SK-N-SH (cell line): Measurements from ENCODE around the gene PRDX1. TPM values are rescaled to one million over a fixed set of nuclear protein-coding genes. Genes with fewer than 3 reads are reported as not detected.
"Not testable (repeated sequence)": the region's sequence is repeated elsewhere in the genome, so short reads cannot be mapped to it uniquely, and the experiment has no call there.

Experiments used
- CTCF ChIA-PET: fragments of 300-600, 350-600 bp; formaldehyde crosslinking; extraction: SDS; loops from one replicate; lab custom pipeline; 2021; lab: Yijun Ruan, JAX
- POLR2A ChIA-PET: fragments of 350-600 bp; sonication (Branson Sonifier 250); formaldehyde crosslinking; extraction: SDS; loops from one replicate; lab custom pipeline; 2020; ENCODE audit warnings: antibody characterized with exemption, inconsistent platforms; lab: Yijun Ruan, JAX
- DNase-seq: peaks from one replicate; pipeline ENCODE4 v3.0.0; 2012
- H2AFZ ChIP-seq: fragments of 200-600 bp; sonication (generic); 2 replicates; pipeline ENCODE4 v1.8.1; 2016; ENCODE audit warnings: antibody characterized with exemption, mild to moderate bottlenecking, low read depth
- H3F3A ChIP-seq: fragments of 200-600 bp; sonication (generic); replicated peaks from 2 replicates; pipeline ENCODE3; 2016; ENCODE audit warnings: antibody characterized with exemption, mild to moderate bottlenecking; ENCODE audit not compliant: insufficient read depth
- H3K27ac ChIP-seq, 2 experiments: fragments of 200-500 bp in 1 of 2; fragments of 200-600 bp in 1 of 2; sonication (Bioruptor generic) in 1 of 2; sonication (generic), shearing (Covaris generic) in 1 of 2; 2 replicates each; pipeline versions ENCODE4 v1.5.1 to v1.6.1; 2014 to 2016; ENCODE audit warnings: low read depth in 2 of 2, inconsistent platforms in 1 of 2, low read length in 1 of 2, mild to moderate bottlenecking in 1 of 2, mixed read lengths in 1 of 2
- H3K27me3 ChIP-seq: fragments of 200-600 bp; sonication (generic), shearing (Covaris generic); 2 replicates; pipeline ENCODE4 v1.6.1; 2016; ENCODE audit warnings: mixed run types; ENCODE audit not compliant: insufficient read depth
- H3K36me3 ChIP-seq, 2 experiments: fragments of 200-500 bp in 1 of 2; fragments of 200-600 bp in 1 of 2; sonication (Bioruptor generic) in 1 of 2; sonication (generic) in 1 of 2; replicated peaks in 1 of 2; 2 replicates each; pipeline versions ENCODE3 to v1.5.1; 2014 to 2016; ENCODE audit warnings: low read length in 1 of 2, mild to moderate bottlenecking in 1 of 2; ENCODE audit not compliant: insufficient read depth in 2 of 2, control insufficient read depth in 1 of 2
- H3K4me1 ChIP-seq, 2 experiments: fragments of 200-500 bp in 1 of 2; fragments of 200-600 bp in 1 of 2; sonication (Bioruptor generic) in 1 of 2; sonication (generic), shearing (Covaris generic) in 1 of 2; 2 replicates each; pipeline versions ENCODE4 v1.5.1 to v1.6.1; 2014 to 2016; ENCODE audit warnings: low read depth in 1 of 2, low read length in 1 of 2, mixed run types in 1 of 2; ENCODE audit not compliant: insufficient read depth in 2 of 2, control insufficient read depth in 1 of 2
- H3K4me2 ChIP-seq: fragments of 200-600 bp; sonication (generic), shearing (Covaris generic); 2 replicates; pipeline ENCODE4 v1.6.1; 2017; ENCODE audit warnings: mixed run types
- H3K4me3 ChIP-seq, 2 experiments: fragments of 200-500 bp in 1 of 2; fragments of 200-600 bp in 1 of 2; sonication (Bioruptor generic) in 1 of 2; sonication (generic), shearing (Covaris generic) in 1 of 2; 2 replicates each; pipeline versions ENCODE4 v1.5.1 to v1.8.1; 2014 to 2016; ENCODE audit warnings: low read depth in 2 of 2, inconsistent platforms in 1 of 2, low read length in 1 of 2, mild to moderate bottlenecking in 1 of 2, mixed read lengths in 1 of 2, moderate library complexity in 1 of 2
- H3K79me2 ChIP-seq: fragments of 200-600 bp; sonication (generic); 2 replicates; pipeline ENCODE4 v1.8.1; 2017; ENCODE audit warnings: mild to moderate bottlenecking; ENCODE audit not compliant: insufficient read depth
- H3K9ac ChIP-seq: fragments of 200-600 bp; sonication (generic); 2 replicates; pipeline ENCODE4 v1.6.1; 2017; ENCODE audit warnings: mixed run types
- H3K9me2 ChIP-seq: fragments of 200-600 bp; sonication (generic); 2 replicates; pipeline ENCODE4 v1.6.1; 2017; ENCODE audit warnings: mixed run types
- H3K9me3 ChIP-seq: fragments of 200-600 bp; sonication (generic); 2 replicates; pipeline ENCODE4 v1.6.1; 2017; ENCODE audit warnings: mixed run types, mild to moderate bottlenecking, moderate library complexity
- H4K20me1 ChIP-seq: fragments of 200-600 bp; sonication (generic); 2 replicates; pipeline ENCODE4 v1.6.1; 2017; ENCODE audit warnings: mild to moderate bottlenecking, mixed run types; ENCODE audit not compliant: insufficient read depth
- CHD2 ChIP-seq: fragments of 150-350 bp; IDR thresholded peaks from 2 replicates; pipeline ENCODE4 v1.6.1; 2018; ENCODE audit warnings: low read length; ENCODE audit not compliant: partially characterized antibody
- FOSL2 ChIP-seq: IDR thresholded peaks from 2 replicates; pipeline ENCODE4 v1.4.0; 2012; ENCODE audit warnings: low read depth, mild to moderate bottlenecking, moderate library complexity, borderline replicate concordance
- FOXM1 ChIP-seq: IDR thresholded peaks from 2 replicates; pipeline ENCODE4 v1.4.0; 2012; ENCODE audit warnings: low read depth, mild to moderate bottlenecking
- GABPA ChIP-seq: IDR thresholded peaks from 2 replicates; pipeline ENCODE4 v1.4.0; 2012; ENCODE audit warnings: low read depth, mild to moderate bottlenecking
- JUND ChIP-seq: IDR thresholded peaks from 2 replicates; pipeline ENCODE4 v1.4.0; 2012
- MEF2A ChIP-seq: IDR thresholded peaks from 2 replicates; pipeline ENCODE4 v1.4.0; 2012; ENCODE audit warnings: low read depth, borderline replicate concordance
- MXI1 ChIP-seq: IDR thresholded peaks from 2 replicates; pipeline ENCODE4 v1.6.1; 2012; ENCODE audit warnings: mild to moderate bottlenecking, low read depth, low read length, improper control_type of control experiment
- PBX3 ChIP-seq: IDR thresholded peaks from 2 replicates; pipeline ENCODE4; 2012
- POLR2AphosphoS5 ChIP-seq: IDR thresholded peaks from 2 replicates; pipeline ENCODE4 v1.6.1; 2012; ENCODE audit warnings: low read depth, low read length
- RCOR1 ChIP-seq: fragments of 150-350 bp; IDR thresholded peaks from 2 replicates; pipeline ENCODE4 v1.6.1; 2017; ENCODE audit warnings: antibody characterized with exemption, low read length
- SIN3A ChIP-seq: IDR thresholded peaks from 2 replicates; pipeline ENCODE4 v1.6.1; 2012; ENCODE audit warnings: low read depth, mild to moderate bottlenecking, low read length, moderate library complexity, borderline replicate concordance
- WGBS: methylation state at CpG from one replicate; pipeline ENCODE4 v1.1.6; 2017; ENCODE audit warnings: low lambda C conversion rate; 5-methylcytosine and 5-hydroxymethylcytosine counted together
- polyA plus RNA-seq, 3 experiments: library from polyadenylated mRNA; depleted of rRNA; stranded (reverse); fragments of >200 nt; gene quantifications; 2 replicates each; pipeline ENCODE4 v1.2.3, GENCODE V29; 2012
- TF ChIP-seq, protein P1 (sequence below): IDR thresholded peaks from 2 replicates; pipeline ENCODE4 v1.4.0; 2012; ENCODE audit warnings: low read depth
- TF ChIP-seq, protein P2 (sequence below): fragments of 150-350 bp; IDR thresholded peaks from 2 replicates; pipeline ENCODE4 v1.6.1; 2016; ENCODE audit warnings: mild to moderate bottlenecking, low read depth, low read length

The PRDX1 gene
- polyA plus RNA-seq, 1 of the 3 experiments (the other 2 are of a cell fraction): 467 TPM

DNA sequence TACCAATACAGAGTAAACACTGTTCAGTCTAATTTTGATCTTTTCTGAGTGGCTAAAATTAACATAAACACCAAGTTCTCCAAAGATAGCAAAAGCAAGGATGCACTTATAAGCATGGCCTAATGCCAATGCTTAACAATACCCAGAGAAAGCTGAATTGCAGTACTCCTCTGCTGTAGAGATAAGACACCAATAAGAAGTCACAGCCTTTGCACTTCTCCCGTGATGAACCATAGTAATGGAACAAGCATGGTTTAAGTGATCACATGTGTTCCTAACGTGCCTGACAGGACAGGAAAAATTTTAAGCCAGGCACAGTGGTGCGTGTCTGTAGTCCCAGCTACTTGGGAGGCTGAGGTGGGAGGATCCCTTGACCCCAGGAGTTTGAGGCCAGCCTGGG, 5.6 kb downstream of the PRDX1 start:
- POLR2A ChIA-PET: no interaction called here
- Histone ChIP-seq H3F3A (peaks cover 29% of the 10 kb centered on the region), H3K9ac (no peak overlapping the region), H2AFZ (no peak overlapping the region), H3K9me3 (no peaks in the 10 kb centered on the region), H3K79me2 (peaks cover 72% of the 10 kb centered on the region), H3K27ac (no peak overlapping the region), H3K4me3 (no peak overlapping the region), H3K9me2 (no peaks in the 10 kb centered on the region), H3K4me2 (no peak overlapping the region), H3K36me3 (peaks cover 53 to 70% of the 10 kb centered on the region in 2 experiments), H3K4me1 (peaks cover 2 to 9% of the 10 kb centered on the region in 2 experiments; a peak in 3 of 4 replicates), H4K20me1 (peaks cover 42% of the 10 kb centered on the region), H3K27me3 (no peaks in the 10 kb centered on the region)
- DNase-seq: no peak
- 66% methylated on average over 3 of the region's 3 CpGs for WGBS
- CTCF ChIA-PET: interaction anchor here (0.8 to 3.6 kb wide), 2 partner anchors 54 to 58 kb away, joined by 3 to 18 read pairs; no protein-coding TSS in a partner anchor
- TF ChIP-seq GABPA (no peak), FOSL2 (no peak), CHD2 (no peak), JUND (no peak), FOXM1 (no peak), SIN3A (no peak), MXI1 (no peak), MEF2A (no peak), RCOR1 (no peak), POLR2AphosphoS5 (no peak), PBX3 (no peak)
- TF ChIP-seq, protein P1, sequence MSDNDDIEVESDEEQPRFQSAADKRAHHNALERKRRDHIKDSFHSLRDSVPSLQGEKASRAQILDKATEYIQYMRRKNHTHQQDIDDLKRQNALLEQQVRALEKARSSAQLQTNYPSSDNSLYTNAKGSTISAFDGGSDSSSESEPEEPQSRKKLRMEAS: no peak
- TF ChIP-seq, protein P2, sequence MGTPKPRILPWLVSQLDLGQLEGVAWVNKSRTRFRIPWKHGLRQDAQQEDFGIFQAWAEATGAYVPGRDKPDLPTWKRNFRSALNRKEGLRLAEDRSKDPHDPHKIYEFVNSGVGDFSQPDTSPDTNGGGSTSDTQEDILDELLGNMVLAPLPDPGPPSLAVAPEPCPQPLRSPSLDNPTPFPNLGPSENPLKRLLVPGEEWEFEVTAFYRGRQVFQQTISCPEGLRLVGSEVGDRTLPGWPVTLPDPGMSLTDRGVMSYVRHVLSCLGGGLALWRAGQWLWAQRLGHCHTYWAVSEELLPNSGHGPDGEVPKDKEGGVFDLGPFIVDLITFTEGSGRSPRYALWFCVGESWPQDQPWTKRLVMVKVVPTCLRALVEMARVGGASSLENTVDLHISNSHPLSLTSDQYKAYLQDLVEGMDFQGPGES: no peak

- H3K9me2 ChIP-seq, H3K4me1 ChIP-seq, H3K9ac ChIP-seq, DNase-seq, H3K9me3 ChIP-seq, H3K4me2 ChIP-seq, H3K4me3 ChIP-seq, H2AFZ ChIP-seq, H3K27ac ChIP-seq, H3K27me3 ChIP-seq: not testable (repeated sequence)
- ChIA-PET POLR2A (interaction anchor here (3.2 kb wide), 1 partner anchor 8 kb away, joined by 29 read pairs; the partner anchor contains the start of gene PRDX1), CTCF (interaction anchor here (1.0 to 8.4 kb wide), 9 partner anchors 13 to 710 kb away, joined by 3 to 164 read pairs (median 11); partner anchors contain the start of genes AKR1A1, CCDC163 and MMACHC)
- Histone ChIP-seq H3K79me2 (peaks cover 49% of the 10 kb centered on the region), H3K36me3 (peaks cover 69 to 81% of the 10 kb centered on the region in 2 experiments), H3F3A (peaks cover 24% of the 10 kb centered on the region), H4K20me1 (peaks cover 25% of the 10 kb centered on the region)
- 65% methylated on average over 7 of the region's 9 CpGs for WGBS
Measured at GRCh38 chr1:45513532-45514260, 8.0 kb downstream of the PRDX1 start.
